NCI-H2227 (cell line): ENCODE measurements around the gene UBL4A.
"Not testable (repeated sequence)": the region's sequence is repeated elsewhere in the genome, so short reads cannot be mapped to it uniquely, and the experiment has no call there.

Source experiments
- DNase-seq: peaks from one replicate; lab custom pipeline; 2025; ENCODE audit not compliant: unreplicated experiment; lab: John Stamatoyannopoulos, UW

The UBL4A gene

DNA sequence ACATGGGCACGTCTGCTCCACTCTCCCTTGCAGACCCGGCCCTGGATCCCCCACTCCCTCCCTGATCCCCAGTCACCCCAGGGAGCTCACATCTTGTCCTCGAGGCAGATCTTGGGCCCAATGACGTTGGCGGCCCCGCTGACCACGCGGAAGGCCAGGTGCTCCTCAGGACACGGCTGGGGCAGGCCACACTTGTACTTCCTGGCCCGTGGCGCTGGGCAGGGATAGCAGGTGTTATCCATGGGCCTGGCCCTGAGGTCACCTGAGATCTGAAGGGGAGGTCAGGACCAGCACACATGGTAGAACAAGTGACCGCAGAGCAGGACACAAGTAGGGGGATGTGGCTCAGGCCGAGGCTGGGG, 21.9 kb upstream of the UBL4A start:
- DNase-seq, result no peak

DNA sequence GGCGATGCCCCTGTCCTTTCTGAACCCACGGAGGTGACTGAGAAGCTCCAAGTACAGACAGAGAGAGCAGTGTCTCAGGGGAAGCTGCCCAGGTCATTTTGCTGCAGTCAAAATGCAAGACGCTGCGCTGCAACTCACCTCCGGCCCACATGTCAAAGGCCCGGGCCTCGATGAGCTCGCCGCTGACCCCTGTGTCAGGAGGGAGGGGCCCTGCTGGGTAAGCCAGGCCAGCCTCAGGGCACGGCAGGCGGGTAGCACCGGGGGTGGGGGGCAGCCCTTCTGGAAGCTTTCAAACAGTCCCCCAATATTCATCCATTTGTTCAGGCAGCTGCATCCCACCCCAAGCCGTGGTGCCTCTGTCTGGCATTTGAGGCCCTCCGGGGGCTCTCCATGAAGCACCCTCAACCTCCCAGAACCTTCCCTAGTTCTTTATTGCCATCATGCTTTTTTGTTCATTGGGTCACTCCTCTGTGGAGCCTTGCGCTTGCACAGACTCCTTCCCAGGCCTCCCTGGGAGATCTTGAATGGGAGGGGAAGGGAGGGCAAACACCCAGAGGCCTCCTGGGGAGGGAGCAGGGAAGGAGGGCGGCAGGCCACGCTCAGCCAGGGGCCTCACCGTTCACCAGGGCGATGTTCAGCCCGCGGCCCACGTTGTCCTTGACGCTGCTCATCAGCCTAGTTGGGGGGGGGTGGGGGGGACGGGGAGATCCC, 21.4 kb upstream of the UBL4A start:
- no peak for DNase-seq

DNA sequence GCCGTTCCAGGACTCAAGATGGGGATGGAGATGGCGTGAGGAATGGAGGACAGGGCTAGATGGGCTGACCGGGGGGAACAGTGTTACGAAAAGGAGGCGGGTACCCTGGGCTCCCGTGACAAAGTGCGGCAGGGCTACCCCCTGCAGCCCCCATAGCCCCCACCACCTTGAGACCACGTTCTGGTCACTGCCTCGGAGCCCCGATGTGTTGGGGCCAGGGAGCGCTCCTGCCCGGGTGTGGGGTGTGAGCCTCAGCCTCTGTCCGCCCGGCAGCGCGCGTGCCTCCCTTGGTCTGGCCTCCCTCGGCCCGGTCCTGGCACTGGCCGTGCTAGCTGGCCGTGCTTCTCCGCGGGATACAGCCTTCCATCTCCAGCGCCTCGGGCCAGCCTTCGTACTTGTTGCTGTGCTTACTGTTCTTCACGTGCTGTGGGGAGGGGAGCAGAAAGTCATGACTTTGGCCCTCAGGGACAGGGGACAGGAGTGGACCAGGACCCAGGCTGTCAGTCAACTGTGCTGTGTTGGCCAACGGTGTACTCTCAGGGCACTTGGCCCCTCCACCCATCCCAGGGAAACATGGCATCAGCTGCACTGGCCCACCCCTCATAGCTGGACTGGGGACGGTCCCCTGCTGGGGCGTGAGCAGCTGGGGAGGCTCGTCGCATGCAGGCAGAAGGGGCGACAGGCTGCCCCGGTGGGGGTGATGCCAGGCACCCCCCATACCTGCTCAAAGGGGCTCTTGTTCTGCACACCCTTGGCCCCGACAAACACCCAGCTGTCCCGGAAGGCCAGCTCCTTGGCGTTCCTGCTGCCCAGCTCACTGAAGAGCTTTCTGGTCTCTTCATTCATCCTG, 20.3 kb upstream of the UBL4A start:
- no peak for DNase-seq

DNA sequence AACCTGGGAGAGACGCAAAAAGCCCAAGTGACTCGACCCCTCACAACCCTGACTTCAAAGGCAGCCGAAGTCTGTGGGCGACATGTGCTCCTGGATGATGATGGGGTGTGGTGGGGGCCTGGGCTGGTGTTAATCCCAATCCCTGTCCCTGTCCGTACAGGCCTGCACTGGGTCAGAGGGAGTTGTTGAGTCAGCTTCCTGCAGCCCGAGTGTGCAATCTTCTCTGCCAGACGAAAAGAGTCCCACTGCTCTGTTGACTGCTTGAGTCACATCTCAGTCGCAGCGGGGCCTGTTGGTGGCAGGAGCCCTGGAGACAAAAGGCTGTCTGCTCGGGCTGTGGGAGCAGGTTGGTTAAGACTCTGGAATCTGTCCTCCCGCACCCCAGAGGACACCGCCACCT, 19.3 kb upstream of the UBL4A start:
- DNase-seq, result no peak

DNA sequence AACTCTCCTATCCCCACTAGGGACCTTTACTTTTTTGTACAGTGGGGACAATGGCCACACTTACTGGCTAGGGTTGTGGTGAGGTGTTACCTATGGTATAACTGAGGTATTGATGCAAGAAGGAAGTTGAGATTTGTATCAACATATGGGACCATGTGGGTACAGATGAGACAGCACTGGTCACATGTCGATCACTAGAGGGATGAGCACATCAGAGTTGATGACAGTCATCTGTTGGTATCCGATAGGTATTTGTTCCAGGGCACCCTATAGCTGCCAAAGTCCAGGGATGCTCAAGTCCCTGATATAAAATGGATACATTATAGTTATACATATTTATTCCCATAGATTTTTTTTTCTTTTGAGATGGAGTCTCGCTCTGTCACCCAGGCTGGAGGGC, 16.6 kb upstream of the UBL4A start:
- no peak for DNase-seq

- DNase-seq, result no peak
Observed at GRCh38 chrX:154502098-154502497, 15.7 kb upstream of the UBL4A start.

- DNase-seq, result not testable (repeated sequence)
Observed at GRCh38 chrX:154501423-154501822, 15.0 kb upstream of the UBL4A start.

GRCh38 chrX:154496591-154497137, 10.2 kb upstream of the UBL4A start:
- not testable (repeated sequence) for DNase-seq

DNA sequence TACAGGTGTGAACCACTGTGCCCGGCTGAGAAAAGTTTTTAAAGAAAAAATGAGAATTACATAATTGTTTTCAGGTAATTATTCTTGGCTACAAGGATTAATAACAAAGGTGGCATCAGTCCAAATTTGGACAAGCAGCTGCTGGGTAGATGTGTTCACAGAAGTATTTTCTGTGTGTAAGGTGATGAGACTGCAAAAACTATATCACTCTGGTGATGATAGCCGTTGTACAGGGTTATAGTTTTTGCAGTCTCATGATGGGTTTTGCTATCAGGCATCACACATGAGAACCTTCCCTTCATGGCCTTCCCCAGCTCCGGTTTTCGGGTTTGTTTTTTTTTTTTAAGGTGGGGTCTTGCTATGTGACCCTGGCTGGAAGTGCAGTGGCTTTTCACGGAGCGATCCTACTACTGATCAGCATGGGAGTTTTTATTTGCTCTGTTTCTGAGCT, 9.1 kb upstream of the UBL4A start:
- DNase-seq, result no peak

- DNase-seq, result no peak
Observed at GRCh38 chrX:154494715-154495114, 8.3 kb upstream of the UBL4A start.

- DNase-seq, result peak; percentile 94
Observed at GRCh38 chrX:154490414-154491083, 4.1 kb upstream of the UBL4A start, which contains the start of gene SLC10A3. Gene SLC10A3 (minus strand): TSS chrX:154490629. CDS start chrX:154488940, 1,689 bp downstream.

- DNase-seq, result no peak
Observed at GRCh38 chrX:154490021-154490413, 3.6 kb upstream of the UBL4A start.

GRCh38 chrX:154489182-154489581, 2.8 kb upstream of the UBL4A start:
- DNase-seq, result no peak

DNA sequence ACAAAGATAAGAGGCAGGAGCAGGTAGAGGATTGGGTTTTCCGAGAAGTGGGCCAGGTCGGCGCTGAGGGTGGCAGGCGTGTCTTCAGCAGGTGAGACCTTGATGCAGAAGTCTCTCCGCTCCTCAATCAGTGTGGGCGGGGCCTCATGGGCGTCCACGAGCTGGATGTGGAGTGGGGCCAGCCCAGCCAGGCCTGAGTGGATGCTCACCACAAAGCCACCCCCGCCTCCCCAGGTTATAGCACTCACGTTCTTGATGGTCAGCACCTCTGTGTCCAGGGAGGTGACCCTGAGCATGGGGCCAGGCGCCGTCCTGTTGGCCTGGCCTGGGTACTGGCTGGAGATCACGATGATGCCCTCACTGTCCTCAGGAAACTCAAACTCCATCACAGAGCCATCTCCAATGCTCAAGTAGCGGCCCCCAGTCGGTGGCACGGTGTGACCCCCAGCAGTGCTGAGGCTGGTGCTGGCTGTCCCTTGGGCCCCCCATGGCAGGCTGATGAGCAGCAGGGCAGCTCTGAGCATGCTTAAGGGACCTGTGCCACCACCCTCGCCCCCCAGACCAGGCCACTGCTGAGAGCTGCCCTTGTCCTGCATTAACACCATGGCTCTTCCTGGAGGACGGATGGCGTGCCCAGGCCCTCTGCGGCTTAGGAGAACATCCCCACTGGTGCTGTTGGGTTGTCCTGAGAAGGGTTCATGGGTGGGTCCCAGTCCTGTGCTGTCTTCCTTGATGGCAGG, 2.1 kb upstream of the UBL4A start:
- no peak for DNase-seq

DNA sequence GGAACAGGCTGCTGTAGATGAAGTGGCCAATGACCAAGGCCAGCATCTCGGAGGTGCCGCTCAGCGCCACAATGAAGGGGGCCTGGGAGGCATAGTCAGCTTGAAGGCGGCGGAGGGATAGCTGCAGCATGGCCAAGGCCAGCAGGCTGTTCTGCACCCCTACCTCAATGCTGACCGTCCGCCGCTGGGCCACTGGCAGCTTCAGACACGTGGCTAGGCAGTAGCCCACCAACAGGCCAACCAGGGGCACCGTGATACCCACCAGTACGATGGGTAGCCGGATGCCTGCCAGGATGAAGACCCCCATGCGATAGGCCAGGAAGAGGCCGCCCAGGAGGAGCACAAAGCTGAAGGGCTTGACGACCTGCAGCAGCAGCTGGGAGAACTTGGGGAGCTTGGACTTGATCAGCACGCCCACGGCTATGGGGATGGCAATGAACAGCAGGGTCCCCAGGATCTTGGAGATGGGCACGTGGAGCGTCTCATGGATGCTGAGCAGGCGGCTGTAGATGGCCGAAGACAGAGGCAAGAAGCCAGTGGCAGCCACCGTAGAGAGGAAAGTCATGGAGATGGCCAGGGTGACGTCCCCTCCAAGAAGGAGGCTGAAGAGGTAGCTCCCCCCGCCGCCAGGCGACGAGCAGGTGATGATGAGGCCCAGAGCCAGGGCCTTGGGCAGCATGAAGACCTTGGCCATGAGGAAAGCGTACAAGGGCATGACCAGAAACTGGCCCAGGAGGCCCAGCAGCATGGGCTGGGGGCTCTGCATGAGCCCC, 1.3 kb upstream of the UBL4A start:
- DNase-seq, result no peak

DNA sequence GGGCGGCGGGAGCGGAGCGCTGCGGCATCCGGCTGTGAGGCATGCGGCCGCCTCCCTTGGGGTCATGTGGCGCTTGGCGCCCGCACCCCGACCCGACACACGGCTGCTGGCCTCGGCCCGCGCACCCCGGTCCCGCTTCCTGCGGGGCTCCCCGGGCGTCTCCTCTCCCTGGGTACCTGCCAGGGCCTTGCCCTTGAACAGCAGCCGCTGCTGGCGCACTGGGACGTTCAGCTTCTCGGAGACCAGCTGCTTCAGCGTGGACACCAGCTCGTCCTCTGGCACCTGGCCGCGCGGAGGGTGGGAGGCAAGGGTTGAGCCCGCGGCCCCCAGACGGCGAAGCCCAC, 391 bp downstream of the UBL4A start:
- DNase-seq, result peak; percentile 48

- DNase-seq, result peak; percentile 48
Observed at GRCh38 chrX:154485150-154486051, 1.0 kb downstream of the UBL4A start.

DNA sequence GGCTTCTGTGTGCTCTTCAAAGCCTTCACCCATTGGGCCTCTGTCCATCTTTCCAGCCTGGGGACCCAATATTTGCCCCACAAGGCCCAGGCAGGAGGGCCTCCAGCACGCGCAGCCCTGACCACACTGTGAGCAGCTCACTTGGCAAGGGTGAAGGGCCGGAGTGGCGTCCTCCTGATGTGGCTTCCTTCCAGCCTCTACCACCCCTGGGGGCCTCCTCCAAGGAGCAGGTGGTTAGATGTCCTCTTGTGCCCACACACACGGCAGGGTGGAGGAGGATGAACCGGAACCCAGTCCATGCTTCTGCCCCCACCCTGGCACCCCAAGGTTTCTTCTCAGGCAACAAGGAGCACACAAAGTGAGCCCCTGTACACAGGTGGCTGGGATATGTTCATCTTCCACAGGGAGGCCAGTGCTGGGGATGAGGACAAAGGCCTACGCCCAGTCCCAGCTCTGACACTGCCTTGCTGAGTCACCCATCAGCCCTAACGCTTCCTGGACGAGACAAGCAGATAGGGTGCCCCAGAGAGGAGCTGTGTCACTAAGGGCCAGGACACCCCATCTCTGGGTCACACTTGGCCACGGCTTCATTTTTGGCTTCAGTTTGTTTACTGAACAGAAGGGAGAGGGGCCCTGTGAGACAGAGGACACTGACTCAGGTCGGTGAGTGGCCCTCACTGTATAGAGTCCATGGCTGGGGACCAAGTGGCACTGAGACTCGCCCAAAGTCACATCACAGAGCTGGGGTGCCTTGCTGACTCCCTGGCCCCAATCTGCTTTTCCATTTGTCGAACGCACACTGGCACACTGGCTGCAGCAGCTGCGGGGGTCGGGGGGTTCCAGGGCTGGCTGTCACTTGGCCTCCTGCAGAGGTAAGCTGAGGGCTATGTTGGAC, 1.9 kb downstream of the UBL4A start:
- DNase-seq, result no peak
